Vagina (tissue), 2 donors: Measurements from ENCODE around the gene PDLIM3.

Source experiments
- CTCF ChIP-seq, 3 experiments: fragments of 450-650 bp in 2 of 3; fragments of 200-600 bp in 1 of 3; sonication (generic) in 1 of 3; IDR thresholded peaks; one replicate each; pipeline ENCODE4 v1.5.1; 2017 to 2019; ENCODE audit warnings: antibody characterized with exemption in 3 of 3, mild to moderate bottlenecking in 2 of 3, moderate library complexity in 2 of 3
- POLR2AphosphoS5 ChIP-seq, 2 donors: sonication (generic); formaldehyde crosslinking; IDR thresholded peaks; one replicate each; pipeline ENCODE4 v1.9.0; 2017; ENCODE audit warnings: antibody characterized with exemption in 2 of 2, mild to moderate bottlenecking in 2 of 2, low read depth in 1 of 2; ENCODE audit not compliant: insufficient read depth in 1 of 2

- TF ChIP-seq POLR2AphosphoS5 (IDR thresholded peaks at IDR 0.05; ENCODE audit: insufficient read depth in 1 of 2, low read depth in 1 of 2) (no peak), CTCF (IDR thresholded peaks at IDR 0.05) (no peak)
Observed at GRCh38 chr4:185480016-185480732, 55.1 kb downstream of the PDLIM3 start.
